ENCODE data around the gene ETV6.

The ETV6 gene

DNA sequence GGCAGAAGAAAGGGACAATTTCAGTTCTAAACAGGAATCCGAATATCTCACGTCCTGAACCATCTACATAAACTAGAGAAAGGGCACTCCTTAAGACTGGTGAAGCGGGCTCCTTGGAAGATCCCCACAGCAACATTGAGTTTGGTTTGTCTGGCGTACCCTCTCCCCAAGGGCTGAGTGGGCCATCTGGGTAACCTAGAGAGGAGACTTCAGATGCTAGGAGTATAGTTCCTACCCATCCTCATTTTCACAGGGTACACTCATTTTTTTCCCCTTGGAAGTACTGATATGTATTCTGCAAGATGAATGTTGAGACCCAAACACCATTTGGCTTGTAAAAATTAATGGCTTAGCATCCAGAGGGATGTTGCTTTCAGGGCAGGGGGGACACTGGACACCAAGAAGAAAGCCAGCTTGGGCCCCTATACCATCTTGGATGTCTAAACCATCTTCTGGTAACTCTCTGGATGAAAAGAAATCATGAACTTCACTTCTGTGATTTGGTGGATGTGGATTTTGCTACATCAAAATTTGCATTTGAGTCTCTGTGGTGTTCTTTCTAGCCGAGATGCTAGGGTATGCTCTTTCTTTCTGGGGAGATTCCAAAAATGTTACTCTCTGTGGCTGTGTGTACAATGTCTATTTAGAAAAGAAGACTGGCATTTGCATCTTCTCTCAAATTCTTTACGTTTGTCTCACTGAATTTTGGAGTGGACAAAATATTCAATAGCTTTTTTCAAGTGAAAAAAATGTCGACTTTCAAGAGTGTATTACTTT lies 97.7 kb downstream of the ETV6 start:
- H3K27ac ChIP-seq = no peak overlapping the region
- TF ChIP-seq, protein P1, sequence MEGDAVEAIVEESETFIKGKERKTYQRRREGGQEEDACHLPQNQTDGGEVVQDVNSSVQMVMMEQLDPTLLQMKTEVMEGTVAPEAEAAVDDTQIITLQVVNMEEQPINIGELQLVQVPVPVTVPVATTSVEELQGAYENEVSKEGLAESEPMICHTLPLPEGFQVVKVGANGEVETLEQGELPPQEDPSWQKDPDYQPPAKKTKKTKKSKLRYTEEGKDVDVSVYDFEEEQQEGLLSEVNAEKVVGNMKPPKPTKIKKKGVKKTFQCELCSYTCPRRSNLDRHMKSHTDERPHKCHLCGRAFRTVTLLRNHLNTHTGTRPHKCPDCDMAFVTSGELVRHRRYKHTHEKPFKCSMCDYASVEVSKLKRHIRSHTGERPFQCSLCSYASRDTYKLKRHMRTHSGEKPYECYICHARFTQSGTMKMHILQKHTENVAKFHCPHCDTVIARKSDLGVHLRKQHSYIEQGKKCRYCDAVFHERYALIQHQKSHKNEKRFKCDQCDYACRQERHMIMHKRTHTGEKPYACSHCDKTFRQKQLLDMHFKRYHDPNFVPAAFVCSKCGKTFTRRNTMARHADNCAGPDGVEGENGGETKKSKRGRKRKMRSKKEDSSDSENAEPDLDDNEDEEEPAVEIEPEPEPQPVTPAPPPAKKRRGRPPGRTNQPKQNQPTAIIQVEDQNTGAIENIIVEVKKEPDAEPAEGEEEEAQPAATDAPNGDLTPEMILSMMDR (conservative IDR thresholded peaks at IDR 0.05) = no peak

DNA sequence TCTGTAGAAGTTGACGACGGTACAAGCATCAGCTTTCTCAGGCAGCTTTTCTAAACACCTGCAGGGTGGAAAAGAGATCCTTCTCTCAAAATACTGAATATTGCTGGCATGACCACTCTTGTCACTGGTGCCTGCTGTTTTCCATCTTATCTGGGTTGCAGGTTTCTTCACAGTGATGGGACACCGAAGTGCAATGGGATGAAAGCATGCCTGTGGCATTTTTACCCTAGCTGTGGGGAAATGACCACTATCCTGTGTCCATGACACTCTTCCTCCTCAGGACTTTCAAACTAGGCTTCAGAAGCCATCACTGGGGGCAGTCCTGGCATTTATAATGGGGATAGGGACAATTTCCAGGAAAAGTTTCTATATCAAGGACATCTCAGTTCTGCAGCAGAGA lies 98.5 kb downstream of the ETV6 start:
- no peak overlapping the region for H3K27ac ChIP-seq
- TF ChIP-seq, protein P1 (conservative IDR thresholded peaks at IDR 0.05) = no peak

DNA sequence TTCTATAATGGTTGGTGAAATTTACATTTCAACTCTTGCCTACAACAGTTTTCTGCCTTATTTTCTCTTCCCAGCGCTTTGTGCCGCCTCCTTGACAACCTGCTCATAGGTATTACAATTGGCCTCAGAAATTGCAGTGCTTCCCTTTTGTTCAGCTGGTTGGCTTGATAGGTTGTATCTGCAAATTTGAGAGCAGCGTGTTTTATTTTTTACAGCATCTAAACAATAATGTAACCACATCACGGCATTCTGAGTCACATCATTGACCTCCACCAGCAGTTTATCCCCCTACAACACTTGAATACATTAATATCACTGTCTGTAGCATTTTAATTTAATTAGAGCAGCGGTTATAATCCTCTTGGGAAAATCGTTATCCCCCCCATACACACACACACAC lies 99.4 kb downstream of the ETV6 start:
- H3K27ac ChIP-seq = no peak overlapping the region
- TF ChIP-seq, protein P1 (conservative IDR thresholded peaks at IDR 0.05) = no peak

DNA sequence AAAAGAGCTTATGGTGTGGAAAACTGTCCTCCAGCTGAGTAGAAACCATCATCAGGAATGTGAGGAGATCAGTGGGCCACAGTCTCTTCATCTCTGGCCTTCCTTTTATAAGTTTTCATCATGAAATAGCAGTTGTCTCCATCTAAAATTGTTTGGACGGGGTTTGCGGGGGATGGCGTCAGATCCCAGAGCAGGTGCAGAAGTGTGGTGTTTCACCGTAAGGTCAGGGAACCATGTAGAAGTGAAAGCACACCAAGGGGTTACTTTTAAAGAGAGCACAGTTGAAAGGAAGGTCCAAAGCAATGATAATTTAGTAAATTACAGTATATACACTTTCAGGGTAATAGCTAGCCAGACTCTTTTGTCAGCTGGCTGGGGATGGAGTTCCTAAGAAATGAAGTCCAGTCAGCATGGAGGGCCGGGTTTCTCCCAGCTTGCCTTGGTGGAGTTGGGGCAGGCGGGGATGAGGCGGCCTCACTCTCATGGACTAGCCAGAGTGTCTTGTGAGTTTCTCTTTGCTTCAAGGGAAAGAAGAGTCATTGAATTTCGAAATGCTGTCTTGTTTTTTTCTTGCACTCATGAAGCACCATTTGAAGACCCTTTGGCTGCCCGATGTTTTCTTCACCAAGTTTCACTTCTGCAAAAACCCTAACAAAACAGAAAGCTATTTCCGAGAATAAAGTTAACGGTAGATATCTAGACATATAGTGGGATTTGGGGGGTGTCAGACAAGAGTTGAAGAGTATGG lies 100.6 kb downstream of the ETV6 start:
- TF ChIP-seq, protein P1 (conservative IDR thresholded peaks at IDR 0.05) = no peak
- H3K27ac ChIP-seq = no peak overlapping the region

DNA sequence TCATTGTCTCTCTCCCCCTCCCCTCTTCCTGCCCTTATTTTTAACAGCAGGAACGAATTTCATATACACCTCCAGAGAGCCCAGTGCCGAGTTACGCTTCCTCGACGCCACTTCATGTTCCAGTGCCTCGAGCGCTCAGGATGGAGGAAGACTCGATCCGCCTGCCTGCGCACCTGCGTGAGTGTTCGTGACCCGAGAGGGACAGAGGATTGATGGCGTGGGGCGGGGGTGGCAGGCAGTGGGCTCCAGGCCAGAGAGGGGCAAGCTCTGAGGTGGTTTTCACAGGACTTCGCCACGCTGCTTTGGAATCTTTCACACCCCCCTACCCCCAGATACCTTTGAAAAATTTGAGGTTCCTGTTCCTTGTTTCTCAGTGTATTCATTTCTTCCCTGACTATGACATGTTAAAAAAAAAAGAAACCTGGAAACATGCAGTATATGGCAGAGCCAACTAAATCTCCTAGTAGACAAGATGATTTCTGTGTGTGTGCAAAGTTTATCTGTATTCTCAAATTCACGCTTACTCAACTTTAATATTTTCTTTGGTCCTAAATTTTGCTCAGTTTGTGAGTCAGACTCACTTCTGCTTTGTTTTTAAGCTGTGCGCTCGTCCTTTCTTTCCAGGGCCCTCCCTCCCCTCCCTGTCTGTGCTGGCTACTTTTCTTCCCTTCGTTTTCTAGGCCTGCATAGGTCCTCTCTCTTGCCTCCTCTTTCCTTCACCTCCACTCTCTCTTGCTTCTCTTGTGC lies 103.1 kb downstream of the ETV6 start:
- H3K27ac ChIP-seq = no peak overlapping the region
- TF ChIP-seq, protein P1 (conservative IDR thresholded peaks at IDR 0.05) = no peak

DNA sequence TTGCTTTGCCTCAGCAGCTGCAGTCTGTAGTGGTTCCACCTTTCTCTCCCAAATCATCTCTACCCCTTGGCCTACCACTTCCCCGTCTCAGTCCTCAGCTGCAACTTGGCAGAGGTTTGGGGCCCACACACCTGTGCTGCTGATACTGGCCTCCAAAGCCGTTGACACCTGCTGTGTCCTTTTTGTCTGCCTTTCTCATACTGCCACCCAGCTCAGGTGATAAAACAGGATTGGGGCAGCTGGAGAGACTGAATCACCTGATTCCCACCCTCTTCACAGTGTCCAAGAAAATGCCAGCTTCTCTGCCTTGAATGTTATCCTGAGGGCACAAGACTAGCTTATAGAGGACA lies 103.7 kb downstream of the ETV6 start:
- TF ChIP-seq, protein P1 (conservative IDR thresholded peaks at IDR 0.05) = no peak
- H3K27ac ChIP-seq = no peak overlapping the region

DNA sequence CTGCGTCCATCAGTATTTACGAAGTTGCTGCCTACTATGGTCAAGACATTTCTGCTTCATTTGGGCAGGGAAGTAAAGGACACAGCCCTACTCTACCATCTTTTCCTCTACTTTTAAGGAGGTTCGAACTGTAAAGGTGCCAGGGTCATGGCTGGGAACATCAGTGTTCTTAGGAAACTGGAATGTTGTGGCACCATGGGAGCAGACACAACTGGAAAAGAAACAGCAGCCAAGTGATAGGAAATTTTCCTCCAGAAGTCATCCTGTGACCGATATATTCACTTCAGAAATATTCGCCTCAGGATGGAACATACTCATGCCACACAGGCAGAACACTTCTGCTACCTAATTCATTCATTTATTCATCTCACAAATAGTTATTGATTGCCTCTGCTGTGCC lies 104.4 kb downstream of the ETV6 start:
- peak overlapping the region; percentile 44 for H3K27ac ChIP-seq

More for the DNA sequence above, 104.4 kb downstream of the ETV6 start:
- TF ChIP-seq, protein P1 (conservative IDR thresholded peaks at IDR 0.05) = no peak
